Ovary (tissue), 9 donors: Measurements from ENCODE around the gene RHBDD2. TPM values are rescaled to one million over a fixed set of nuclear protein-coding genes. Genes with fewer than 3 reads are reported as not detected.
A peak's percentile ranks its signal among the peaks of the same experiment; 100 is the strongest.

Experiments used
- DNase-seq, 5 donors: peaks; one replicate each; pipeline ENCODE4 v3.0.0-alpha.2; 2019 to 2020
- H3K27ac ChIP-seq, 2 donors: fragments of 200-600 bp; one replicate each; pipeline versions ENCODE4 v1.5.1 to v1.8.0; 2019 to 2022
- H3K27me3 ChIP-seq: fragments of 200-600 bp; one replicate; pipeline ENCODE4 v1.8.0; 2022
- H3K36me3 ChIP-seq: fragments of 200-600 bp; sonication (generic); one replicate; pipeline ENCODE4 v1.5.1; 2019
- H3K4me1 ChIP-seq: one replicate; pipeline ENCODE4 v1.8.1; 2013; ENCODE audit warnings: mild to moderate bottlenecking, moderate library complexity; ENCODE audit not compliant: insufficient read depth
- H3K4me3 ChIP-seq: fragments of 200-600 bp; sonication (generic); one replicate; pipeline ENCODE4 v1.5.1; 2017
- H3K9me3 ChIP-seq, 2 donors: fragments of 200-600 bp in 1 of 2; sonication (generic) in 1 of 2; one replicate each; pipeline versions ENCODE4 v1.5.1 to v1.8.1; 2013 to 2019; ENCODE audit warnings: mild to moderate bottlenecking in 1 of 2, moderate library complexity in 1 of 2
- CTCF ChIP-seq, 3 donors: fragments of 450-650 bp in 2 of 3; fragments of 200-600 bp in 1 of 3; IDR thresholded peaks; one replicate each; pipeline versions ENCODE4 v1.5.1 to v1.8.0; 2016 to 2022; ENCODE audit warnings: antibody characterized with exemption in 3 of 3, mild to moderate bottlenecking in 1 of 3
- EP300 ChIP-seq: sonication (generic); formaldehyde crosslinking; IDR thresholded peaks from one replicate; pipeline ENCODE4 v1.6.1; 2017; ENCODE audit warnings: antibody characterized with exemption
- POLR2A ChIP-seq: fragments of 450-650 bp; IDR thresholded peaks from one replicate; pipeline ENCODE4 v1.6.1; 2017; ENCODE audit warnings: antibody characterized with exemption, mild to moderate bottlenecking, moderate library complexity
- WGBS, 3 donors: extraction: QIAGEN DNeasy Blood & Tissue Kit in 1 of 3; methylation state at CpG; one replicate each; pipeline versions ENCODE4 v1.1.5 to v1.1.7; 2013 to 2017; 5-methylcytosine and 5-hydroxymethylcytosine counted together
- intact Hi-C, 4 donors: fragments of 100-400 bp; cut with DNase I; formaldehyde crosslinking; loops; one replicate each; pipeline versions ENCODE4 v1.11.0 to v1.15.1; 2022 to 2023
- polyA plus RNA-seq, 2 donors: library from polyadenylated mRNA; stranded (reverse); fragments of 200-250 nt in 1 of 2; fragments of 350-450 nt in 1 of 2; fragmentation: Illumina TruSeq in 1 of 2; extraction: RNeasy Lipid Tissue Mini Kit (QIAGEN cat#74804) in 1 of 2; gene quantifications; one replicate each; pipeline ENCODE4 v1.2.3, GENCODE V29; 2013 to 2014
- total RNA-seq, 7 donors: library from RNA; depleted of rRNA in 2 of 7; stranded (reverse); fragments of >200 nt in 2 of 7; fragmentation: NEBNext Ultra II Directional in 3 of 7; extraction: Animal tissue kit (Norgen Biotek cat#: 25700) in 3 of 7; gene quantifications; one replicate each; pipeline versions ENCODE4 v1.1.0 to v1.2.4, GENCODE V29; 2016 to 2023
- donor health status: DM: no; HTN: no; CAD: no; lungs with moderate emphysema.
- donor health status: DM: no; HTN: no; CAD: no.
- donor health status: Bipolar disorder and iron deficiency.
- donor health status: DM: yes; HTN: yes; CAD: no.
- donor health status: DM: no; HTN: no; CAD: no.
- donor health status: DM: yes; HTN: yes; CAD: no.

The RHBDD2 gene
- total and polyA plus RNA-seq, 9 donors: 26.6 to 99.3 (median 70.0) TPM

- H3K4me3 ChIP-seq: no peak overlapping the region
- H3K9me3 ChIP-seq: no peaks in the 10 kb centered on the region
- H3K27me3 ChIP-seq: no peaks in the 10 kb centered on the region
- no peak for TF ChIP-seq EP300
- TF ChIP-seq POLR2A: no peak
- no peak for TF ChIP-seq CTCF (IDR thresholded peaks at IDR 0.05)
- H3K4me1 ChIP-seq: peaks cover 6% of the 10 kb centered on the region
- 26 to 52% (median 39%) methylated on average over 5 of the region's 5 CpGs for WGBS, 3 donors
- no peak overlapping the region for H3K27ac ChIP-seq
- no peak for DNase-seq
- H3K36me3 ChIP-seq: no peaks in the 10 kb centered on the region
- intact Hi-C loops: loop anchor here in 2 of 4 donors (1.0 to 2.0 kb wide), 2 partner anchors 154 to 155 kb away; no protein-coding TSS in a partner anchor
These were observed 12.7 kb upstream of the RHBDD2 start for GRCh38 chr7:75866114-75866488.

GRCh38 chr7:75866489-75867389 lies 12.1 kb upstream of the RHBDD2 start:
- intact Hi-C loops: loop anchor here in 2 of 4 donors (1.0 to 2.0 kb wide), 2 partner anchors 154 kb away; no protein-coding TSS in a partner anchor
- Histone ChIP-seq H3K4me3 (no peak overlapping the region), H3K36me3 (no peaks in the 10 kb centered on the region), H3K27me3 (no peaks in the 10 kb centered on the region), H3K27ac (no peak overlapping the region), H3K9me3 (no peaks in the 10 kb centered on the region), H3K4me1 (peaks cover 6% of the 10 kb centered on the region)
- WGBS, 3 donors: 34 to 37% (median 36%) methylated on average over 19 of the region's 19 CpGs
- peak in 4 of 5 donors; percentile 50 to 66 (median 55) for DNase-seq
- TF ChIP-seq CTCF (IDR thresholded peaks at IDR 0.05) (peak; percentile 70 to 88 (median 77)), POLR2A (no peak), EP300 (no peak)

GRCh38 chr7:75867390-75867717 lies 11.5 kb upstream of the RHBDD2 start:
- Histone ChIP-seq H3K36me3 (no peaks in the 10 kb centered on the region), H3K27me3 (no peaks in the 10 kb centered on the region), H3K9me3 (no peaks in the 10 kb centered on the region), H3K4me3 (no peak overlapping the region), H3K4me1 (peaks cover 11% of the 10 kb centered on the region), H3K27ac (no peak overlapping the region)
- DNase-seq: no peak
- TF ChIP-seq EP300 (no peak), POLR2A (no peak), CTCF (IDR thresholded peaks at IDR 0.05) (no peak)
- 74 to 84% (median 78%) methylated on average over 4 of the region's 4 CpGs for WGBS, 3 donors
- intact Hi-C loops: loop anchor here in 1 of 4 donors (2.0 kb wide), 1 partner anchor 153 kb away; no protein-coding TSS in a partner anchor

- 88 to 95% (median 89%) methylated on average over 2 of the region's 2 CpGs for WGBS, 3 donors
- intact Hi-C loops: no loop called here
These were observed 10.7 kb upstream of the RHBDD2 start for GRCh38 chr7:75868153-75868552.

More at GRCh38 chr7:75868153-75868552, 10.7 kb upstream of the RHBDD2 start:
- Histone ChIP-seq H3K27ac (no peak overlapping the region), H3K9me3 (no peaks in the 10 kb centered on the region), H3K27me3 (no peaks in the 10 kb centered on the region), H3K4me3 (no peak overlapping the region), H3K36me3 (no peaks in the 10 kb centered on the region), H3K4me1 (peaks cover 13% of the 10 kb centered on the region)
- DNase-seq: no peak
- TF ChIP-seq CTCF (IDR thresholded peaks at IDR 0.05): no peak
- TF ChIP-seq EP300: no peak
- no peak for TF ChIP-seq POLR2A
